Measurements from ENCODE around the gene LAX1.
"Not testable (repeated sequence)": the region's sequence is repeated elsewhere in the genome, so short reads cannot be mapped to it uniquely, and the experiment has no call there.

Gene LAX1

DNA sequence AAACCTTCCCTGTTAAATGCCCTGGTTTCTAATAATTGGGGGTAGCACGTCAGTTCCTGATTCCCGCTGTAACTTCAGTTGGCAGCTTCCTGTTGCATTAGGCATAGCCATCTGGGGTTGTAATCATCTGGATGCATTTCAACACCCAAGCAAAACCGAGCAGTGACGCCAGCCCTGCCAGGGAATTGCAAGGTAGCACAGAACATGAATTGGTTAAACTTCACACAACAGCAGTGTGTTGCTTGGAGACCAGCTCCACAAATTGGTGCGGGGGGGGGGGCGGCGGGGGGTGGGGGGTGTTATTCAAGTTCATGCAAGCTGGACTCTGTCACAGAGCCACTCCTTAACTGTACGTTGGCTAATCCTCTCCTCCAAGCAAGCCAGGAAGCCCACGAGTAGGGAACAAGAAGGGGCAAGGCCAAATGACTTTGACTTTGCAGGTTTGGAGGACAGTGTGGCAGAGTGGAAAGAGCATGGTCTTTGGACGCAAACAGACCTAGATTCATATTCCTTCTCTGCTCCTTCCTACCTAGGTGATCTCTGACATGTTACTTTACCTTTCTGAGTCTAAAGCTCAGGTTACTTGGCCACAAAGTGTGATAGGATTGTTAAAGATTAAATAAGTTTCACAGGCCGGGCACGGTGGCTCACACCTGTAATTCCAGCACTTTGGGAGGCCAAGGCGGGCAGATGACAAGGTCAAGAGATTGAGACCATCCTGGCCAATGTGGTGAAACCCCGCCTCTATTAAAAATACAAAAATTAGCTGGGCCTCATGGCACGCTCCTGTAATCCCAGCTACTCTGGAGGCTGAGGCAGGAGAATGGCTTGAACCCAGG is 4.7 kb downstream of the LAX1 start:
- DNase-seq, result no peak

- DNase-seq, result no peak
Measured at GRCh38 chr1:203771901-203772301, 6.9 kb downstream of the LAX1 start.

GRCh38 chr1:203772836-203773235 is 7.9 kb downstream of the LAX1 start:
- DNase-seq, result no peak

GRCh38 chr1:203776636-203777035 is 11.7 kb downstream of the LAX1 start:
- DNase-seq, result no peak

- DNase-seq, result no peak
Measured at GRCh38 chr1:203777596-203777995, 12.6 kb downstream of the LAX1 start.

GRCh38 chr1:203778146-203778545 is 13.2 kb downstream of the LAX1 start:
- DNase-seq, result no peak

DNA sequence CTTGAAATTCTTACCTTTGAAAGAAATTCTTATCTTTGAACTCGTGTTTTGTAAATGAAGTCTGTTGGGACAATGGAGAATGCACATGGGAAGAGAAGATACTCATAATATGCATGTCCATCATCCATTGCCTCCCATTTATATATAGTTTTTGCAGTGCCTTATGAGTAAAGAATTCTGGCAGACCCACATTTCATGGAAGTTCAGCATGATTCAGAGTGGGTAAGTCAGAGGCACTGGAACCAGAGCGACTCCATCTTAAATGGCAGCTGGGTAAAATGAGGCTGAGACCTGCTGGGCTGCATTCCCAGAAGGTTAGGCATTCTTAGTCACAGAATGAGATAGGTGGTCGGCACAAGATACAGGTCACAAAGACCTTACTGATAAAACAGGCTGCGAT is 13.8 kb downstream of the LAX1 start:
- DNase-seq, result no peak

DNA sequence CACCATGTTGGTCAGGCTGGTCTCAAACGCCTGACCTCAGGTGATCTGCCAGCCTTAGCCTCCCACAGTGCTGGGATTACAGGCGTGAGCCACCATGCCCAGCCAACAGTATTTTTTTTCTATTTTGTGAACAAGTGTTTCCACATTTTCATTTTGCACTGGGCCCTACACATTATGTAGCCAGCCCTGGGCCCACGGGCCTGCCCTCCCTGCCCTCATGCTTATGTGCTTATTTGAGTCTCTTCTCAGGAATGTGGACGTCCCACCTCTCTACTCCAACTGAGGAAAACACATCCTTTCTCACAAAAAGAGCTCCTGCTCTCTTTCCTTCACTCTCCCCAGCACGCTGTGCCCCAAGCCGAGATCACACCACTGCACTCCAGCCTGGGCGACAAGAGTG is 17.0 kb downstream of the LAX1 start:
- DNase-seq, result no peak

DNA sequence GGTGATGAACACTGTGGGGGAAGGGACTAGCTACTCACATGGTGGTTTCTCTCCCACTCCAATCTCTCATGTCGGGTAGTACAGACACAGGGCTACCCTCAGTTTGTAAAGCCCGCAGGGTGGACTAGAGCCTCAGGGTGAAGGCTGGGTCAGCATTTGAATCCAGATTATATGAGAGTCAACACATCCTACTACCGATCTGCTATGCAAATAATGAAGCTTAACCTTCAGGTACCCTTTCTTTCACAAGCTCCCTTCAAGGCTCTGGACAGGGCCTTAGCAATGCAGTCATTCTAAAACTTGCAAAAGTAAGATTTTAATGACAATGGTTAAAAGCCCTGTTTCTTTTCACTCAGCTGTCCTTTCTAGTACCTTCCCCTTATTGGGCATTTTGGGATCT is 25.0 kb downstream of the LAX1 start:
- DNase-seq, result no peak

DNA sequence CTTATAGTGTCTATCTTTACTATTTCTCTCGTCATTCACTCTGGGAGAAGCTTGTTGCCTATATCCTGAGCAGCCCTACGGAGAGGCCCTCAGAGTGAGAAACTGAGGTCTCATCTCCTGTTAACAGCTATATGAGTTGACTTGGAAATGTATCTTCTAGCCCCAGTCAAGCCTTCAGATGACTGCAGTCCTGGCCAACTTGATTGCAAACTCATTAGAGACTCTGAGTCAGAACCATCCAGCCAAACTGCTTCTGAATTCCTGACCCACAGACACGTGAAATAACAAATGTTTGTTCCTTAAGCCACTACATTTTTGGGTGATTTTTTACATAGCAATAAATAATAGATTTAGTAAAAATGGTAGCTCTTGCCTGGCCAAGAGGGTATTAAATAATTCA is 26.5 kb downstream of the LAX1 start:
- DNase-seq, result no peak

GRCh38 chr1:203792486-203792885 is 27.5 kb downstream of the LAX1 start:
- no peak for DNase-seq

GRCh38 chr1:203793561-203793960 is 28.6 kb downstream of the LAX1 start:
- DNase-seq, result not testable (repeated sequence)

- DNase-seq, result no peak
Measured at GRCh38 chr1:203794764-203795440, 29.9 kb downstream of the LAX1 start.

DNA sequence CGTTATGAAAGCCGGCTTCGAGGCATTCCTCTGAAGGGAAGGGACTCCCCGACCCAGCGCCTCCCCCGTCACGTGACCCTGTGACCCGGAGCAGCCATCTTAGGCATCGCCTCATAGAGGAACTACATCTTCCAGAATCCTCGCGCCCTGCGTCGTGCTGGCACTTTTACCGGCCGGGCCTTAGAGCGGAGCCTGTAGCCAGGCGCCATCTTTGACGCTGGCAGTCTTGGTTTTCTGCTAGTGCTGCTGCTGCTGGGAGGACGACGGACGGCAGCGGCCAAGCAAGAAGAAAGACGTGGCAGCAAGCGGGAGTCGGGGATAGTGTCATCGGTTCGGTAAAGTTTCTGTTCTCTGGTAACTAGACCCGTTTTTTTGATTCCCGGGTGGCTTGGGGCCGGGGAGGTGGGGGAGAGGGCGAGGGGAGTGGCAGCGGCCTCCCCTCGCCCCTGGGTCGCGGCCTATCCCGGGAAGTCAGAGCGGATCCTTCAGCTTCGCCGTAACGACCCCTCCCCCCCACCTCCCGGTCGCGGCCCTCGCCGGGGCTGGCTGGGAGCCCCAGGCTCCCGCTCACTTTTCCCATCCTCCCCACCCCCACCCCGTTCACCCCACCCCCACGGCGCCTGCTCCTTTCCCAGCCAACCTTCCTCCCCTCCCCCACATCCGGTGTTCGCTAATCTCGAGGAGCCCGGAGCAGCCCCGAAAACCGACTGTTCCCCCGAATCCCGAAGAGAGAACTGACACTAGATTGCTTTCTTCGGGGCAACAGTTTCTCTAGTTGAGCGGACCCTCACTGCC is 30.7 kb downstream of the LAX1 start, which contains the start of the genes ZBED6 and ZC3H11A:
Gene ZBED6, plus strand, starts transcription at position 183 of the 795 bp plus-strand sequence. CDS start 1,900 bp downstream, outside the sequence.
Gene ZC3H11A, plus strand, starts transcription at position 183 of the 795 bp plus-strand sequence. CDS start 21,448 bp downstream, outside the sequence.
- DNase-seq, result peak; percentile 99

GRCh38 chr1:203796236-203796605 is 31.2 kb downstream of the LAX1 start:
- no peak for DNase-seq

DNA sequence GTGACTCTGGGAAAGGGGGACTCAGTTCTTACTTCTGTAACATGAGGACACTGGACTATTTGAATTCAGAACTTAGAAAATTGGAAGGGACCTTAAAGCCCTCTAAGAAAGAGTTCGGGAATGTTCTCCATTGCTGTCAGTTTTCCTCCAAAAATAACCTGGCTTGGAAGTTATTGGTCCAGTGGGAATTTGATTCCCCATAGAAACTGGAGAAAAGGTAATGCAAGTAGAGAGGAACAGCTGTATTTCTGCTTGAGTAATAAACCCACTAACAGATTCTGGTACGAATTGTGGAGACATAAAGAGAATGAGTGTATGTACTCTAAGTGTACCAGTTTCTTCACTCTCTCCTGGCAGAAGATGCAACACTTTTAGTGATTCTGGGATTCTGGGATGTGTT is 32.2 kb downstream of the LAX1 start:
- no peak for DNase-seq

GRCh38 chr1:203797948-203798655 is 33.1 kb downstream of the LAX1 start:
- no peak for DNase-seq

GRCh38 chr1:203799157-203799556 is 34.2 kb downstream of the LAX1 start:
- no peak for DNase-seq

DNA sequence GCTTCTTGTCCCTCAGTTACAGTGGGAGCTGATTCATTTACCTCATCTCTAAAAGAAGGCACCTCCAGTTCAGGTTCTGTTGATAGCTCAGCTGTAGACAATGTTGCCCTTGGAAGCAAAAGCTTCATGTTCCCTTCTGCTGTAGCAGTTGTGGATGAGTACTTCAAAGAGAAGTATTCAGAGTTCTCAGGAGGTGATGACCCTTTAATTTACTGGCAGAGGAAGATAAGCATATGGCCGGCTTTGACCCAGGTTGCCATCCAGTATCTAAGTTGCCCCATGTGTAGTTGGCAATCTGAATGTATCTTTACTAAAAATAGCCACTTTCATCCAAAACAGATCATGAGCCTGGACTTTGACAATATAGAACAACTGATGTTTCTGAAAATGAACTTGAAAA is 35.0 kb downstream of the LAX1 start:
- no peak for DNase-seq

GRCh38 chr1:203805689-203806088 is 40.7 kb downstream of the LAX1 start:
- DNase-seq, result no peak

GRCh38 chr1:203807196-203807595 is 42.2 kb downstream of the LAX1 start:
- DNase-seq, result no peak

DNA sequence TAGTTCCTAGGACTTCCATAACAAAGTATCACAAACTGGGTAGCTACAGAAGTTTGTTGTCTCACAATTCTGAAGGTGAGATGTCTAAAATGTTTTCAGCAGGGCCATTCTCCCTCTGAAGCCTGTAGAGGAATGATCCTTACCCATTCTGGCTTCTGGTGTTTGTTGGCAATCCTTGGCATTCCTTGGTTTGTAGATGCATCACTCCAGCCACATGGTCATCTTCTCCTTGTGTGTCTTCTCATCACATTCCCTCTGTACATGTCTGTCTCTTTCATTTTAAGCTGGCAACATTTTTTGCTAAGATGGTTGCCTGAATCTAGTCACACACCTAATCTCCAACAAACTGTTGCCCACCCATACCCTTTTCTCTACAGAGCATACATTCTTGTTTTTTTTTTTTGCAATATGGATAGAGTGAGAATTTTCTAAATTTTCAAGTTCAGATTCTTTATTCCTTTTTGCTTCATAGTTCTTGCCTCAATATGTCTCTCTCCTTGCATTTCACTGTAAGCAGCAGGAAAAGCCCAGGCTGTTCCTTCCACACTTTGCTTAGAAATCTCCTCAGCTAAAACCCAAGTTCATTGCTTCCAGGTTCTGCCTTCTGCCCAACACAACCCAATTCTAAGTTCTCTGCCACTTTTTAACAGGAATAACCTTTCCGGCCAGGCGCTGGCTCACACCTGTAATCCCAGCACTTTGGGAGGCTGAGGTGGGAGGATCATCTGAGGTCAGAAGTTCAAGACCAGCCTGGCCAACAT is 48.8 kb downstream of the LAX1 start:
- DNase-seq, result no peak
